Common myeloid progenitor, CD34-positive (primary cell): ENCODE results near the gene HOXD12.
A peak's percentile ranks its signal among the peaks of the same experiment; 100 is the strongest.

ENCODE experiments used
- CTCF ChIA-PET: fragments of 350-600 bp; sonication (Branson Sonifier 250); formaldehyde crosslinking; loops from one replicate; lab custom pipeline; 2021; ENCODE audit warnings: antibody characterized with exemption; lab: Charles Lee
- POLR2A ChIA-PET: fragments of 350-600 bp; sonication (Branson Sonifier 250); formaldehyde crosslinking; loops from one replicate; lab custom pipeline; 2021; ENCODE audit warnings: antibody characterized with exemption; lab: Charles Lee
- DNase-seq, 3 donors: peaks; one replicate each; pipeline versions ENCODE4 v3.0.0 to v3.0.0-alpha.2; 2013
- H3K27ac ChIP-seq, 2 experiments: 1 replicate in 1 of 2; 2 replicates in 1 of 2; pipeline ENCODE4 v1.7.0; 2013; ENCODE audit warnings: inconsistent platforms in 2 of 2, low read length in 2 of 2, mild to moderate bottlenecking in 2 of 2, low read depth in 1 of 2, moderate library complexity in 1 of 2; ENCODE audit not compliant: severe bottlenecking in 2 of 2, insufficient read depth in 1 of 2, poor library complexity in 1 of 2
- H3K27me3 ChIP-seq, 5 experiments: replicated peaks in 2 of 5; 1 replicate in 3 of 5; 2 replicates in 2 of 5; pipeline versions ENCODE4 v1.6.1 to v1.7.0; 2013; ENCODE audit warnings: low read length in 4 of 5, mild to moderate bottlenecking in 2 of 5, moderate library complexity in 2 of 5, inconsistent platforms in 1 of 5; ENCODE audit not compliant: insufficient read depth in 5 of 5, control insufficient read depth in 4 of 5
- H3K36me3 ChIP-seq, 4 experiments: 1 replicate in 2 of 4; 2 replicates in 2 of 4; pipeline versions ENCODE4 v1.6.1 to v1.7.0; 2013; ENCODE audit warnings: low read length in 3 of 4, control low read depth in 1 of 4, mild to moderate bottlenecking in 1 of 4; ENCODE audit not compliant: control insufficient read depth in 4 of 4, insufficient read depth in 4 of 4
- H3K4me1 ChIP-seq, 4 experiments: 1 replicate in 3 of 4; 2 replicates in 1 of 4; pipeline versions ENCODE4 v1.6.1 to v1.7.1; 2013; ENCODE audit warnings: low read length in 3 of 4, mild to moderate bottlenecking in 3 of 4, control low read depth in 1 of 4, inconsistent platforms in 1 of 4, moderate library complexity in 1 of 4; ENCODE audit not compliant: control insufficient read depth in 4 of 4, insufficient read depth in 4 of 4; ENCODE audit errors: control extremely low read depth in 1 of 4
- H3K4me3 ChIP-seq, 7 experiments: 1 replicate in 4 of 7; 2 replicates in 3 of 7; pipeline versions ENCODE4 v1.5.1 to v1.7.0; 2013; ENCODE audit warnings: mild to moderate bottlenecking in 7 of 7, low read length in 6 of 7, moderate library complexity in 6 of 7, inconsistent platforms in 2 of 7, low read depth in 2 of 7, control low read depth in 1 of 7; ENCODE audit not compliant: insufficient read depth in 4 of 7, control insufficient read depth in 1 of 7; ENCODE audit errors: extremely low read depth in 1 of 7
- H3K9me3 ChIP-seq, 5 experiments: 1 replicate in 4 of 5; 2 replicates in 1 of 5; pipeline versions ENCODE4 v1.6.1 to v1.7.1; 2013; ENCODE audit warnings: low read length in 4 of 5, mild to moderate bottlenecking in 2 of 5, inconsistent platforms in 1 of 5, low read depth in 1 of 5, moderate library complexity in 1 of 5; ENCODE audit not compliant: control insufficient read depth in 4 of 5, insufficient read depth in 2 of 5; ENCODE audit errors: control extremely low read depth in 1 of 5
- WGBS: methylation state at CpG from one replicate; pipeline ENCODE4 v1.1.5; 2013; ENCODE audit not compliant: insufficient coverage; 5-methylcytosine and 5-hydroxymethylcytosine counted together

HOXD12 gene

DNA sequence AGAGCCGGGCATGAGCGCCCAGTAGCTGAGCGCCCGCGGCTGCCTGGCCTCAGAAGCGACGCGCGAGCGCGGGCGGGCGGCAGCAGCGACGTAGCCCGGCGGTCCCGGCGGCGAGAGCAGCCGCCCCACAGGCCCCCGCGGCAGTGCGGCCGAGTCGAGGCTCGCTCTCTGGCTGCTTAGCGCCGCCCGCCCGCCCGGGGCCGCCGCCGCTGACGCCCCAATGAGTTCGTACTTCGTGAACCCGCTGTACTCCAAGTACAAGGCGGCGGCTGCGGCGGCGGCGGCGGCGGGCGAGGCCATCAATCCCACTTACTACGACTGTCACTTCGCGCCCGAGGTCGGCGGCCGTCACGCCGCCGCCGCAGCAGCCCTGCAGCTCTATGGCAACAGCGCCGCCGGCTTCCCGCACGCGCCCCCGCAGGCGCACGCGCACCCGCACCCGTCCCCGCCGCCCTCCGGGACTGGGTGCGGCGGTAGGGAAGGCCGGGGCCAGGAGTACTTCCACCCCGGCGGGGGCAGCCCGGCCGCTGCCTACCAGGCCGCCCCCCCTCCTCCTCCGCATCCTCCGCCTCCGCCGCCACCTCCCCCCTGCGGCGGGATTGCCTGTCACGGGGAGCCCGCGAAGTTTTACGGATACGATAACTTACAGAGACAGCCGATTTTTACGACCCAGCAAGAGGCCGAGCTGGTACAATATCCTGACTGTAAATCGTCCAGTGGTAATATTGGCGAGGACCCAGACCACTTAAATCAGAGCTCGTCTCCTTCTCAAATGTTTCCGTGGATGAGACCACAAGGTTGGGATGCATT lies 30.8 kb downstream of the HOXD12 start:
- ChIA-PET POLR2A (interaction anchor here (0.6 kb wide), 1 partner anchor 1008 kb away, joined by 3 read pairs; no protein-coding TSS in a partner anchor), CTCF (interaction anchor here (0.5 to 3.4 kb wide), 11 partner anchors 12 to 524 kb away, joined by 3 to 40 read pairs (median 3); no protein-coding TSS in a partner anchor)
- DNase-seq, result peak in 1 of 3 donors; percentile 62
- Histone ChIP-seq H3K27ac (no peak overlapping the region), H3K27me3 (peaks cover 46 to 99% (median 62%) of the 10 kb centered on the region in 5 experiments), H3K36me3 (no peaks in the 10 kb centered on the region), H3K9me3 (no peaks in the 10 kb centered on the region), H3K4me1 (peaks cover 4 to 14% (median 9%) of the 10 kb centered on the region in 4 experiments), H3K4me3 (peak overlapping the region in 2 of 7 experiments; percentile 23 to 26)
- under 1% methylated on average over 94 of the region's 100 CpGs for WGBS

DNA sequence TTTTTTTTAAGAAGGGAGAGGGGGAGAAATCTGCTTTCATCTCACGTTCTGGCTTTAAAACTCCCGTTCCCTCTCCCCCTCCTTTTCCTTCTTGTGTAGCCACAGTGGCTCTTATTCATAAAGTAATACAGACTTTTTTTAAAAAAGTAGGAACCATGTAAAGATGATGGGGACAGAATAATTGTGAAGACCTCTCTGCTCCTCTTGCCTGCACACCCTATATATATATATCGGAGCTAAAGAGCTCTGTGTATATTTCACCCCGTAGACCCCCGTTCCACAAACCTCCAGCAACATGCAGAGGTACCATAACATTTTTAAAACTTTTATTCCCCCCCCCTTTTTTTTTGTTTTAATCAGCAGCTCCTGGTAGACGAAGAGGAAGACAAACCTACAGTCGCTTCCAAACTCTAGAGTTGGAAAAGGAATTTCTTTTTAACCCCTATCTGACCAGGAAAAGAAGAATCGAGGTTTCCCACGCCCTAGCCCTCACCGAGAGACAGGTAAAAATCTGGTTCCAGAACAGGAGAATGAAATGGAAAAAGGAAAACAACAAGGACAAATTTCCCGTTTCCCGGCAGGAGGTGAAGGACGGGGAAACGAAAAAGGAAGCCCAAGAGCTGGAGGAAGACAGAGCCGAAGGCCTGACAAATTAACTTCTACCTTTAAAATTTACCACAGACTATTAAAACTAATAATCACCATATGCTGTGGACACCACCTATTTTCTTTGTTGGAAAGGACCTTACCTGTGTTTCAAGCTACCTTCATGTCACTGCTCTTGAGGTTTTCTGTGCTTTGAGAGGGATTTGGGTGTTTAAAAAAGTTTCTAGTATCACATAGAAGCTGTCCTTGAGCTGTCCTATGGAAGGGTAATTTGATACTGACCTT lies 31.6 kb downstream of the HOXD12 start:
- H3K4me3 ChIP-seq, result no peak overlapping the region
- H3K36me3 ChIP-seq, result no peaks in the 10 kb centered on the region
- WGBS, result 8% methylated on average over 9 of the region's 15 CpGs
- no peaks in the 10 kb centered on the region for H3K9me3 ChIP-seq
- no peak overlapping the region for H3K27ac ChIP-seq
- H3K4me1 ChIP-seq, result peaks cover 4 to 14% (median 9%) of the 10 kb centered on the region in 4 experiments
- POLR2A ChIA-PET, result interaction anchor here (0.6 kb wide), 1 partner anchor 1008 kb away, joined by 3 read pairs; no protein-coding TSS in a partner anchor
- CTCF ChIA-PET, result interaction anchor here (0.5 to 3.4 kb wide), 17 partner anchors 11 to 523 kb away, joined by 3 to 40 read pairs (median 3); partner anchors contain the start of gene HOXD13
- DNase-seq, result no peak
- peaks cover 49 to 99% (median 64%) of the 10 kb centered on the region in 5 experiments for H3K27me3 ChIP-seq

DNA sequence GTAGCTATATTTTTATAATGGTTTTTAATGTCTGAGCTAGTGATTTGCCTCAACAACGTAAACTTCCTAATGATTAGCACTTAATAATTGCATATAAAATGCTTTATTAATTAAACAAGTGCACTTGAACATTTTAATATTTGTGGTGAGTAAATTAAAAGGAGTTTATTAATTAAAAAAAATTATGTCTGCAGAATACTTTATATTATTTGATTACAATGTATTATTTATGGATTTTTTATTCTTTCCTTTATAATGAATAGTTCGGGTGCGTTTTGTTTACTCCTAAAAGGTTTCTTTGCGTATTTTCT lies 32.2 kb downstream of the HOXD12 start:
- no peaks in the 10 kb centered on the region for H3K9me3 ChIP-seq
- WGBS, result no CpG with 5 or more reads among the region's 4 CpGs
- H3K4me3 ChIP-seq, result no peak overlapping the region
- H3K27ac ChIP-seq, result no peak overlapping the region
- no peaks in the 10 kb centered on the region for H3K36me3 ChIP-seq
- peaks cover 46 to 99% (median 68%) of the 10 kb centered on the region in 5 experiments for H3K27me3 ChIP-seq
- no peak for DNase-seq
- CTCF ChIA-PET, result interaction anchor here (0.8 to 3.4 kb wide), 13 partner anchors 9 to 522 kb away, joined by 3 to 40 read pairs (median 3); partner anchors contain the start of genes HOXD13 and HOXD9
- peaks cover 4 to 19% (median 14%) of the 10 kb centered on the region in 4 experiments for H3K4me1 ChIP-seq
- POLR2A ChIA-PET, result no interaction called here

DNA sequence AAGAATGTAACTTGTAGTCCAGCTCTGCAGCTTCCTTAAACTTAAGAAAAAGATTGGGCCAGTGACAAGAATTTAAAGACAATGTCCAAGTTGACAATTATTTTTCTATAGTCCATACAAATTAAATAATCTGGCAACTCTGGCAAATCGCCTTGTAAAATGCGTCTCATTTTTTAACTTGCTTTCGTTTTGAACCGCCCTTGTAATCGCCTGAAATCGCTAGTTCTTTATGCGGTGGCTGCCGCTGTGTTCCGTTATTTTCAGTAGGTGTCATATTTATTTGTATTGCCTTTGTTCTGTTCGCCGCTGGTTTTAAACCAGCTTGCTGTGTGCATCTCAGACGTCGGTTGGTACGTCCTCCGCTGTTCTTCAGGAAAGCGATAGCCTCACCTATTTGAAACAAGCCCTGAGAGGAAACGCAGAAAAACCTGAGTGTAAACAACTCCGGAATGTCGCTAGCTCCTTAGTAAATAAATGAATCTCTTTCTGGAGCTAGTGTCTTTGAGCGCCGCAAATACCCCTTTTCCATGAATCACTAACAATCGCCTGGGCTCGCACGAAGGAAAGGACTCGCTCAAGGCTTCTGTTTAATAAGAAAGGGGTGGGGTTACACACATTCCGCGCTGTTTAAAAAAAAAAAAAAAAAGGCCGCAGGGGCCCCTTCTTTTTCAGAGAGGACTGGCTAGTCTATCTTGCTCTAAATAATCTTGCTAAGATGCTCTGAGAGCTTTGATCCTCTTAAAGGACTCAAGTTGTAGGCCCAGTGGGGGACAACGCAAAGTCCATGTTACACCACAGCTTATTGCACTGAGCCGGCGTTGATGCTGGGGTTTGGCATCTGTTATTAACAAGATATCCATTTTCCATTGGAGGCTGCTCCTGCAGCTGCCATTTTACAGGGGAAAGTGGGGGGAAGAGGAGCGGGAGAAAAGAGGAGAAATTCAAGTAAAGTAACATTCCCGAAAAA lies 32.9 kb downstream of the HOXD12 start:
- Histone ChIP-seq H3K9me3 (no peaks in the 10 kb centered on the region), H3K4me1 (peaks cover 4 to 20% (median 16%) of the 10 kb centered on the region in 4 experiments), H3K36me3 (no peaks in the 10 kb centered on the region), H3K4me3 (peak overlapping the region in 2 of 7 experiments; percentile 25 to 52), H3K27ac (no peak overlapping the region), H3K27me3 (peaks cover 48 to 100% (median 68%) of the 10 kb centered on the region in 5 experiments)
- CTCF ChIA-PET, result interaction anchor here (0.6 to 3.4 kb wide), 20 partner anchors 9 to 681 kb away, joined by 3 to 40 read pairs (median 4); partner anchors contain the start of genes HOXD13 and HOXD9
- POLR2A ChIA-PET, result interaction anchor here (0.6 kb wide), 1 partner anchor 514 kb away, joined by 6 read pairs; no protein-coding TSS in a partner anchor
- DNase-seq, result peak; percentile 57 to 80 (median 79)
- 8% methylated on average over 24 of the region's 33 CpGs for WGBS

DNA sequence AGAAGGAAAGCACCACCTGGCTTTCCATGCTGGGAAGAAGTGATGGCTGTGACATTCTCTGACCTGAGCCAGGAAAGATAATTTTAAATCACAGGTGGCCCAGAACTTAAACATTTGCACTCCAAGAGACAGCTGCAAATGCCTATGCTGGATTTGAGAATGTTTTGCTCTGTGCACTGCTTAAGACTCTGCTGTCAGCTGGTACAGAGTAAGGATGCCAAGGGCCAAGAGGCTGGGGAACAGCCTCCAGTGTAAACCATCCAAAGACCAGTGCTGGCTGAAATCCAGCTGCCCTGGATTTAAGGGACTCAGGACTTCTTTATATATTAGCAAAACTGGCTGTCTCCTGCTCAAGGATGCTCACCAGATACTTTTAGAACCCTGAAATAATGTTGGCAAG lies 33.8 kb downstream of the HOXD12 start:
- H3K9me3 ChIP-seq, result no peaks in the 10 kb centered on the region
- ChIA-PET POLR2A (no interaction called here), CTCF (interaction anchor here (0.8 to 3.4 kb wide), 11 partner anchors 9 to 514 kb away, joined by 3 to 40 read pairs (median 5); no protein-coding TSS in a partner anchor)

DNA sequence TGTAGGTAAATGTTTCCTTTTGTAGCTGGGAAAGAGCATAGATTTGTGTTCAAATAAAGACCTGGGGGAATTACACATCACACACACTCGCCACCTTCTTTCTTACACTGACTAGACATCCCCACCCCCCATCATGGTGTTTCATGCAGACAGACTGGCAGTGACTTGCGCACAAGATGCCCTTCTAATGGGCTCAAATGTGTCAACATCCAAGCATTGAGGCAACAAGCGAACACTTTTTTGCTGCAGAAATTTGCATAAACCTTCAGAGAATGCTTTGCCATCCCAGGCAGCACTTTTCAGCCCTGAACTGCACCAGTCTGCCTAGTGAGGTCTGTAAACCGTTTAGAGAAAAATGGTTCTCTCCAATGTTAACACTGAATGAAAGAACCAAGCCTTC lies 34.4 kb downstream of the HOXD12 start:
- ChIA-PET CTCF (interaction anchor here (0.8 to 2.6 kb wide), 9 partner anchors 10 to 513 kb away, joined by 3 to 11 read pairs (median 5); no protein-coding TSS in a partner anchor), POLR2A (no interaction called here)
- no peaks in the 10 kb centered on the region for H3K36me3 ChIP-seq
- H3K27me3 ChIP-seq, result peaks cover 59 to 100% (median 66%) of the 10 kb centered on the region in 5 experiments
- H3K9me3 ChIP-seq, result peaks cover 0 to 5% (median 0%) of the 10 kb centered on the region in 5 experiments
- H3K4me3 ChIP-seq, result no peak overlapping the region
- no peak for DNase-seq
- H3K27ac ChIP-seq, result no peak overlapping the region
- 39% methylated on average over 3 of the region's 4 CpGs for WGBS
- H3K4me1 ChIP-seq, result peaks cover 4 to 20% (median 14%) of the 10 kb centered on the region in 4 experiments

More for the DNA sequence above, 33.8 kb downstream of the HOXD12 start:
- peaks cover 4 to 20% (median 16%) of the 10 kb centered on the region in 4 experiments for H3K4me1 ChIP-seq
- DNase-seq, result no peak
- no peaks in the 10 kb centered on the region for H3K36me3 ChIP-seq
- H3K27ac ChIP-seq, result no peak overlapping the region
- no peak overlapping the region for H3K4me3 ChIP-seq
- H3K27me3 ChIP-seq, result peaks cover 53 to 100% (median 63%) of the 10 kb centered on the region in 5 experiments
